Liver (tissue), 3 donors: ENCODE results near the gene DTX3L.

Experiments
- CTCF ChIP-seq: fragments of 150-350 bp; IDR thresholded peaks from 2 replicates; pipeline ENCODE4 v1.5.1; 2017; ENCODE audit warnings: improper control_type of control experiment, low read depth, low read length; ENCODE audit not compliant: missing input control
- EGR1 ChIP-seq, 2 donors: IDR thresholded peaks; 2 replicates each; pipeline ENCODE4 v1.6.1; 2016 to 2018; ENCODE audit warnings: antibody characterized with exemption in 2 of 2, low read depth in 2 of 2
- JUND ChIP-seq, 2 donors: IDR thresholded peaks; 2 replicates each; pipeline ENCODE4 v1.6.1; 2016; ENCODE audit warnings: antibody characterized with exemption in 2 of 2
- MAX ChIP-seq: IDR thresholded peaks from 2 replicates; pipeline ENCODE4 v1.6.1; 2016; ENCODE audit warnings: antibody characterized with exemption
- RAD21 ChIP-seq, 2 donors: IDR thresholded peaks; 2 replicates each; pipeline ENCODE4 v1.6.1; 2016; ENCODE audit warnings: antibody characterized with exemption in 2 of 2, mild to moderate bottlenecking in 2 of 2
- RXRA ChIP-seq, 2 donors: IDR thresholded peaks; 2 replicates each; pipeline ENCODE4 v1.6.1; 2017 to 2018; ENCODE audit warnings: antibody characterized with exemption in 2 of 2, mild to moderate bottlenecking in 1 of 2
- donor health status: healthy.
- donor health status: healthy.

- TF ChIP-seq RAD21 (IDR thresholded peaks at IDR 0.05) (no peak), CTCF (no peak), RXRA (IDR thresholded peaks at IDR 0.05) (no peak), JUND (IDR thresholded peaks at IDR 0.05) (no peak), MAX (no peak), EGR1 (IDR thresholded peaks at IDR 0.05; ENCODE audit: low read depth in 2 of 2) (no peak)
These were observed 30.7 kb upstream of the DTX3L start for GRCh38 chr3:122533480-122533879.
